HUES64 (cell line): ENCODE data around the gene GLCCI1.
"Not testable (repeated sequence)": the region's sequence is repeated elsewhere in the genome, so short reads cannot be mapped to it uniquely, and the experiment has no call there.

Experiments used
- H3K27ac ChIP-seq: 2 replicates; pipeline ENCODE4 v1.7.0; 2013; ENCODE audit warnings: low read depth, low read length, inconsistent platforms
- H3K27me3 ChIP-seq: 2 replicates; pipeline ENCODE4 v1.6.1; 2013; ENCODE audit warnings: mild to moderate bottlenecking, low read length; ENCODE audit not compliant: insufficient read depth
- H3K36me3 ChIP-seq: 2 replicates; pipeline ENCODE4 v1.6.1; 2013; ENCODE audit warnings: mild to moderate bottlenecking, low read length; ENCODE audit not compliant: insufficient read depth
- H3K4me1 ChIP-seq: 2 replicates; pipeline ENCODE4 v1.6.1; 2013; ENCODE audit warnings: mild to moderate bottlenecking, low read length, moderate library complexity; ENCODE audit not compliant: insufficient read depth
- H3K4me3 ChIP-seq: 2 replicates; pipeline ENCODE4 v1.5.1; 2013; ENCODE audit warnings: mild to moderate bottlenecking, low read length, moderate library complexity
- H3K9ac ChIP-seq: 2 replicates; pipeline ENCODE4 v1.6.1; 2013; ENCODE audit warnings: mild to moderate bottlenecking, low read depth, low read length
- H3K9me3 ChIP-seq: 2 replicates; pipeline ENCODE4 v1.6.1; 2013; ENCODE audit warnings: low read depth, low read length; ENCODE audit not compliant: insufficient read depth
- WGBS: fragments of 150-250, 120-280 bp; methylation state at CpG from one replicate; pipeline ENCODE4 v1.1.7; 2013; ENCODE audit warnings: missing lambda C conversion rate; 5-methylcytosine and 5-hydroxymethylcytosine counted together

Gene GLCCI1

DNA sequence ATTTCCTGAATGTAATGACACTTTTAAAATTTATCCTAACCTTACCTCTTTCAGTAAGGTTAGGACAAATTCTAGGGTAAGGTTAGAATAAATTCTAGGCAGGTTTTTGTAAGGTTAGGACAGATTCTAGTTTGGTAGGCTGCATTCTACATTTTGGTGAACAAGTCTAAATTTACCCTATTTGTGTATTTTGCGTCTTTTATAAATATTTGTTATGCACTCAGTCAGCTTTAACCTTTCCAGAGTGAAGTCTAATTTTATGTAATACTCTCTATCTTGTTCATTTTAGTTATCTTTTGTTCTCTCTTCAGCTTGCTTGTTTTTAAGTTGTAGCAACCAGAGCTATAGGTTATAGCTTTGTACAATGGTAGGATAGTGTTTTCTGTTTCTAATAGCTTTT, 54.0 kb downstream of the GLCCI1 start:
- no peak overlapping the region for H3K4me3 ChIP-seq
- H3K9me3 ChIP-seq, result peaks cover 18% of the 10 kb centered on the region; the same call in 1 of the 2 replicates
- no peak overlapping the region for H3K9ac ChIP-seq
- WGBS, result no CpG with 5 or more reads among the region's 1 CpG
- H3K27me3 ChIP-seq, result no peaks in the 10 kb centered on the region
- no peak overlapping the region for H3K27ac ChIP-seq
- H3K4me1 ChIP-seq, result no peaks in the 10 kb centered on the region
- H3K36me3 ChIP-seq, result peaks cover 48% of the 10 kb centered on the region

DNA sequence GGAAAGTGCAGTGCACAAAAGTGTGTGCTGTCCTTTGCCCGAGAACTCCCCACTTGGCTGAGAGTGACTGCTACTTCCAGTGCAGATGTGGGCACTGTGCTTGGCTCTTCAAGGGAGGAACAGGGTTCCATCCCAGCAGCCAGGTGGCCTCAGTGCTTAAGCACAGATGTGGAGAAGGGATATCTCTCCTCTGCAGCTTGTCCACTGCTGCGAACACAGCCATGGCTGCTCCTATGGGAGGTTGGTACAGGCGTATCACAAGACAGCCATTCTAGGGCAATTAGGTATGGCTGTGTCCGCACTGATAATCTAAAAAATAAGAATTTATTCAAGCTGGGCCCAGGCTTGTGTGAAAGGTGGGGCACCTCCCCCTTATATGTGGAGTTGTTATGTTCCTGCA, 66.6 kb downstream of the GLCCI1 start:
- H3K27me3 ChIP-seq, result no peaks in the 10 kb centered on the region
- no peak overlapping the region for H3K4me3 ChIP-seq
- 96% methylated on average over 4 of the region's 4 CpGs for WGBS
- H3K9ac ChIP-seq, result no peak overlapping the region
- H3K9me3 ChIP-seq, result no peaks in the 10 kb centered on the region
- H3K27ac ChIP-seq, result no peak overlapping the region
- no peaks in the 10 kb centered on the region; the same call in 1 of the 2 replicates for H3K36me3 ChIP-seq
- peaks cover 3% of the 10 kb centered on the region; the same call in 1 of the 2 replicates for H3K4me1 ChIP-seq

DNA sequence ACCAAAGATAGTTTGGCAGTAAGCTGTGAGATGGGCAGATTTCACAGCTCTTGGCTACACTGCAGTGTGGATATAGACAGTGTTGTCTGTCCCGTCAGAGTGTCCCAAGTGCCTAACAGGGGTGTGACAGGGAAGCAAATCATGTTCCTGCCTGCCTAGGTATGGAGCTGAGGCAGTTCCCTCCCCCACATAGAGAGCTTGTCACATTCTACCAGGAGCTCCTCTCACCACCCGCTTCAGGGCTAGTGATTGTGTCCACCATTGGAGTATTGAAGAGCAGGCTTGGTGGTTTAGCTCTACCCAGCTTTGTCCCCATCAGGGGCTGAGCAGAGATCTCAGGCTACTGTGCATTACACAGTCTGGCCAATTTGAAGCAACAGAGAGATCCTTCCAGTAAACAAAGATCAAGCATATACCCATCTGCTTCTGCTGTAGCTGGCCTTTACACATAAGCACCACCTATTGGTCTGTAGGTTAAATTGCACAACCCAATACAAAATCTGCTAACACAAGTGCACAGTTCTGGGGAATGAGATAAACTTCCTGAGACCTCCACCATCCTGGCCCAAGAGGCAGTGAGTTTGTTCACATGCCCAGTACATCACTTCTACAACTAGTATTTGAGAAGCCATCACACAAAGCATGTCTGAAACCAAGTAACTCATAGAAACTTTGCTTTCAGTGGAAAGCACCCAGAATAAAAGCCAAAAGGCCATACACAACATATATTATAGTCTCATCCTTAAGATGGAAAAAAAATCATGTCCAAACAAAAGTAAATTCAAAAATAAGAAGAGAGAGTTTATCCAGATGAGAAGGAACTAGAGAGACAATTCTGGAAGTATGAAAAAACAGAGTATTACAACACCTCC, 67.3 kb downstream of the GLCCI1 start:
- 93% methylated on average over 2 of the region's 2 CpGs for WGBS
- Histone ChIP-seq H3K27me3 (no peaks in the 10 kb centered on the region), H3K9me3 (no peaks in the 10 kb centered on the region), H3K4me3 (no peak overlapping the region), H3K9ac (no peak overlapping the region), H3K27ac (no peak overlapping the region), H3K4me1 (peaks cover 3% of the 10 kb centered on the region; the same call in 1 of the 2 replicates), H3K36me3 (no peaks in the 10 kb centered on the region; the same call in 1 of the 2 replicates)

GRCh38 chr7:8037151-8037550, 68.6 kb downstream of the GLCCI1 start:
- no peaks in the 10 kb centered on the region for H3K9me3 ChIP-seq
- H3K27ac ChIP-seq, result no peak overlapping the region
- 76% methylated on average over 3 of the region's 3 CpGs for WGBS
- H3K36me3 ChIP-seq, result no peaks in the 10 kb centered on the region; the same call in 1 of the 2 replicates
- peaks cover 3% of the 10 kb centered on the region; the same call in 1 of the 2 replicates for H3K4me1 ChIP-seq
- no peak overlapping the region for H3K4me3 ChIP-seq
- no peaks in the 10 kb centered on the region for H3K27me3 ChIP-seq
- no peak overlapping the region for H3K9ac ChIP-seq

GRCh38 chr7:8040768-8041369, 72.3 kb downstream of the GLCCI1 start:
- H3K4me3 ChIP-seq, result no peak overlapping the region
- peaks cover 8% of the 10 kb centered on the region for H3K36me3 ChIP-seq
- H3K9ac ChIP-seq, result no peak overlapping the region
- no peak overlapping the region for H3K27ac ChIP-seq
- no peaks in the 10 kb centered on the region for H3K4me1 ChIP-seq
- no peaks in the 10 kb centered on the region for H3K9me3 ChIP-seq
- WGBS, result 91% methylated on average over 3 of the region's 3 CpGs
- H3K27me3 ChIP-seq, result no peaks in the 10 kb centered on the region

DNA sequence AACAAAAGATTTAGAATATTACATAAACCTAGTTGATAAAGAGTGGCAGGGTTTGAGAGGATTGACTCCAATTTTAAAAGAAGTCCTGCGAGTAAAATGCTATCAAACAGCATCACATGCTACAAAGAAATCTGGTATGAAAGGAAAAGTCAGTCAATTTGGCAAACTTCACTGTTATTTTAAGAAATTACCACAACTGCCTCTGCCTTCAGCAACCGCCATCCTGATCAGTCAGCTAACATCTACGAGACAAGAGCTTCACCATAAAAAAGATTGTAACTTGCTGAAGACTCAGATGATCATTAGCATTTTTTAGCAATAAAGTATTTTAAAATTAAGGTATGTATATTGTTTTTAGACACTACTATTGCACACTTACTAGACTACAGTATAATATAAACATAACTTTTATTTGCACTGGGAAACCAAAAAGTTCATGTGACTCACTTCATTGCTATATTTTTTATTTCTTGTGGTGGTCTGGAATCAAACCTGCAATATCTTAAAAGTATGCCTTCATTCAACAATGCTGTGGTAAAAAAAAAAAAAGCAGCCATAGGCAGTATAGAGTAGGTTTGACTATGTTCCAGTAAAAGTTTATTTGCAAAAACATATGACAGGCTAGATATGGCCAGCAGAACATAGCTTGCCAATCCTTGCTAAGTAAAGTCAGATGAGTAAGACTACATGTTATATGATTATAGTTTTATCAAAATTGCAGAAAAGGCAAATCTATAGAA, 74.4 kb downstream of the GLCCI1 start:
- no peak overlapping the region for H3K27ac ChIP-seq
- WGBS, result 90% methylated on average over 3 of the region's 3 CpGs
- no peak overlapping the region for H3K4me3 ChIP-seq

DNA sequence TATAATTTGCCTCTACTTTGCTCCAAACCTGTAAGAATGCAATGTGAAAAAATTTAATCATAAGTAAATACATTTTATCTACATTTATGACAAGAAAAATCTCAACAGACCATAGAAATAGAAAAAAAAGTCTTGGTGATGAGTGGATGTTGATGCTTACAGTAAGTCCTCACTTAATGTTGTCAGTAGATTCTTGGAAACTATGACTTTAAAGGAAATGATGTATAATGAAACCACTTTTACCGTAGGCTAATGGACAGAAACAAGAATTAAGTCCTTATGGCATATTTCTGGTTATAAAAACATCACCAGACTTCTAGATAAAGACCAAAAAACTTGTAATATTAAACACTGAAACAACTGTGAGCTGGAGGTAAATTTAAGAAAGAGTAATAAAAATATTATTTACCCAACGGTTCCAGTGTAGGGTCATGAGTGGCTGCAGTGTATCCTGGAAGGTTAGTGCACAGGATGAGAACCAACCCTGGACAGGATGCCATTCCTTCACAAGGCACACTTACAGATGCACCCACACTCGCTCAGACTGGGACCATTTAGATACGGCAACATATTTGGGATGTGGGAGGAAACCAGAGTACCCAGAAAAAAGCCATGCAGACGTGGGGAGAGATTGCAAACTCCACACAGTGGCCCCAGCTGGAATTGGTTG, 76.3 kb downstream of the GLCCI1 start:
- Histone ChIP-seq H3K36me3 (peaks cover 8% of the 10 kb centered on the region), H3K27ac (no peak overlapping the region), H3K4me3 (no peak overlapping the region), H3K27me3 (no peaks in the 10 kb centered on the region), H3K9ac (no peak overlapping the region), H3K4me1 (no peaks in the 10 kb centered on the region), H3K9me3 (no peaks in the 10 kb centered on the region)
- WGBS, result 95% methylated on average over 4 of the region's 5 CpGs

More for the DNA sequence above, 74.4 kb downstream of the GLCCI1 start:
- Histone ChIP-seq H3K27me3 (no peaks in the 10 kb centered on the region), H3K36me3 (peaks cover 8% of the 10 kb centered on the region), H3K9ac (no peak overlapping the region), H3K4me1 (no peaks in the 10 kb centered on the region), H3K9me3 (no peaks in the 10 kb centered on the region)

GRCh38 chr7:8048067-8048466, 79.5 kb downstream of the GLCCI1 start:
- not testable (repeated sequence) for H3K4me1 ChIP-seq, H3K36me3 ChIP-seq, H3K27me3 ChIP-seq, H3K9me3 ChIP-seq, H3K9ac ChIP-seq, H3K27ac ChIP-seq, H3K4me3 ChIP-seq

DNA sequence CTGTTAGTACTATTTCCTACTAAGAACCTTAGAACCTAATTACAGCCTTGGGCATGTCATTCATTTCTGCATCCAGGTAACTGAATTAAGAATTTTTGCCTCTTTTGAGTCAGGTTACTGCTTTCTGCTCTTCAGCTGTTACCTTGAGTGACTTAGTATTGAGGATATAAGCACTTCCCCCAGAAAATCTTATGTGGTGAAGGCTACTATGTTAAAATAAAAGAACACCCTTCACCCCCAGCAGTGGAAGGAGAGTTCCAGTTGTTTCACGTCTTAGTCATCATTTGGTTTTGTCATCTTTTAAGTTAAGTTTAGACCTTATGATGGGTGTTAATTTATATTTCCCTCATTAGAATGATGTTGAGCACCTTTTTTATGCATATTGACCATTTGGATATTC, 82.8 kb downstream of the GLCCI1 start:
- Histone ChIP-seq H3K27me3 (no peaks in the 10 kb centered on the region), H3K36me3 (peaks cover 12% of the 10 kb centered on the region), H3K9ac (no peak overlapping the region), H3K27ac (no peak overlapping the region), H3K4me3 (no peak overlapping the region), H3K9me3 (no peaks in the 10 kb centered on the region), H3K4me1 (peaks cover 7% of the 10 kb centered on the region; the same call in 1 of the 2 replicates)
- WGBS, result 100% methylated on average over 1 of the region's 1 CpG

- H3K9me3 ChIP-seq, result no peaks in the 10 kb centered on the region
- no peaks in the 10 kb centered on the region for H3K27me3 ChIP-seq
- no peak overlapping the region for H3K4me3 ChIP-seq
- peaks cover 7% of the 10 kb centered on the region; the same call in 1 of the 2 replicates for H3K4me1 ChIP-seq
- WGBS, result 100% methylated on average over 1 of the region's 1 CpG
- H3K9ac ChIP-seq, result no peak overlapping the region
- peaks cover 18% of the 10 kb centered on the region for H3K36me3 ChIP-seq
- H3K27ac ChIP-seq, result no peak overlapping the region
Measured at GRCh38 chr7:8051998-8052397, 83.4 kb downstream of the GLCCI1 start.
